GM21717 (cell line): Measurements from ENCODE around the gene PQBP1.
"Not testable (repeated sequence)": the region's sequence is repeated elsewhere in the genome, so short reads cannot be mapped to it uniquely, and the experiment has no call there.

Source experiments
- ATAC-seq: cut with Tn5 transposase; IDR thresholded peaks from one replicate; pipeline ENCODE4 v1.9.1; 2021; ENCODE audit warnings: mild to moderate bottlenecking, moderate library complexity; ENCODE audit not compliant: unreplicated experiment

Gene PQBP1, protein sequence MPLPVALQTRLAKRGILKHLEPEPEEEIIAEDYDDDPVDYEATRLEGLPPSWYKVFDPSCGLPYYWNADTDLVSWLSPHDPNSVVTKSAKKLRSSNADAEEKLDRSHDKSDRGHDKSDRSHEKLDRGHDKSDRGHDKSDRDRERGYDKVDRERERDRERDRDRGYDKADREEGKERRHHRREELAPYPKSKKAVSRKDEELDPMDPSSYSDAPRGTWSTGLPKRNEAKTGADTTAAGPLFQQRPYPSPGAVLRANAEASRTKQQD

DNA sequence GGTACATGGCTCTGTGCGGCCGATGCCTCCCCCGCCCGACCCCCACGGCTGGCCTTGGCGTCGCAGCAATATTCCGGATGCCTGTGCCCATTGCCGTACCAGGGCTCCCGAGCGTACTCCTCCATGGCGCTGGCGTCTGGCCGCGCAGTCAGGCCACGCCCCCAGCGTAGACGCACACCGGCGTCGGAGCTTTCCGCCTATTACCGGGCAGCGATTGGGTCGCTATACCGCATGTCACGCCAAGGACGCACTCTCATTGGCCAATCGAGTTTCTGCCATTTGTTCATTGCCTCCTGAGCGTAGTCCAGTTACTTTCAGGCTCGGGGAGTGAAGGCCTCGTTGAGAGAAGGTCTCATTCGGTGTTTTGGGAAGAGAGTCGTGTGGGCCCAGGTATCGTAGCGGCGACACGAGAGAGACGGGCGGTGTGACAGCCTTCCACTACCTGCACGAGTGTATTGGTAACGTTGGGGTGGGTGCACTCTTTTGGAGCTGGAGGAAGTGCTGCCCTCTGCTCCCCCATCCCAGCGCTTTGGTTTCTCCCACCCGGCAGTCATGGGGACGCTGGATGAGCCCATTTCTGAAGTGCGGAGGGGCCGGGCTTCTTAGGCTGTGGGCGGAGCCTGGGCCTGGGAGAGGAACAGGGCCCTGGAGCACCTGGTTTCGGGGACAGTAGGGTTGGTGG, at the start of gene PQBP1, which contains the start of gene TIMM17B:
PQBP1 (plus strand) TSS at position 306 of the 682 bp plus-strand sequence. CDS start 580 bp downstream, outside the sequence.
TIMM17B (minus strand) TSS at position 144 of the 682 bp plus-strand sequence; CDS start at position 125, 19 bp downstream.
- ATAC-seq, result peak; percentile 82

- no peak for ATAC-seq
Measured at GRCh38 chrX:48848847-48849246, 48.9 kb upstream of the PQBP1 start.

DNA sequence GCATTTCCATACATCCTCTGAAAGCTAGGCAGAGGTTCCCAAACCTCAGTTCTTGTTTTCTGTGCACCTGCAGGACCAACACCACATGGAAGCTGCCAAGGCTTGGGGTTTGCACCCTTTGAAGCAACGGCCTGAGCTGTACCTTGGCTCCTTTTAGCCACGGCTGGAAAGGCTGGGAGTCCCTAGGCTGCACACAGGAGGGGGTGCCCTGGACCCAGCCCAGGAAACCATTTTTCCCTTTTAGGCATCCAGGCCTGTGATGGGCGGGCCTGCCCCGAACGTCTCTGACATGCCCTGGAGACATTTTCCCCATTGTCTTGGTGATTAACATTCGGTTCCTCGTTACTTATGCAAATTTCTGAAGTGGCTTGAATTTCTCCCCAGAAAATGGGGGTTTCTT, 44.9 kb upstream of the PQBP1 start:
- no peak for ATAC-seq

DNA sequence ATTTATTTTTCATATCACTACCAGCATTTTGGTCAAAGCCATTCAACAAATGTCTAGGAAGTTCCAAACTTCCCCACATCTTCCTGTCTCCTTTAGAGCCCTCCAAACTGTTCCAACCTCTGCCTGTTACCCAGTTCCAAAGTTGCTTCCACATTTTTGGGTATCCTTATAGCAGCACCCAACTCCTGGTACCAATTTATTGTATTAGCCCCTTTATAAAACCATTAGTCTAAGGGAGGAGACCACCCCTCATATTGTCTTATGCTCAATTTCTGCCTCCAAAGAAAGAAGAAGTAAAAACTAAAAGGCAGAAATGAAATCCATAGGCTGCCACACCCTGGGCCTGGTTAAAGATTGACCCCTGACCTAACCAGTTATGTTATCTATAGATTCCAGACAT, 44.2 kb upstream of the PQBP1 start:
- ATAC-seq, result not testable (repeated sequence)

DNA sequence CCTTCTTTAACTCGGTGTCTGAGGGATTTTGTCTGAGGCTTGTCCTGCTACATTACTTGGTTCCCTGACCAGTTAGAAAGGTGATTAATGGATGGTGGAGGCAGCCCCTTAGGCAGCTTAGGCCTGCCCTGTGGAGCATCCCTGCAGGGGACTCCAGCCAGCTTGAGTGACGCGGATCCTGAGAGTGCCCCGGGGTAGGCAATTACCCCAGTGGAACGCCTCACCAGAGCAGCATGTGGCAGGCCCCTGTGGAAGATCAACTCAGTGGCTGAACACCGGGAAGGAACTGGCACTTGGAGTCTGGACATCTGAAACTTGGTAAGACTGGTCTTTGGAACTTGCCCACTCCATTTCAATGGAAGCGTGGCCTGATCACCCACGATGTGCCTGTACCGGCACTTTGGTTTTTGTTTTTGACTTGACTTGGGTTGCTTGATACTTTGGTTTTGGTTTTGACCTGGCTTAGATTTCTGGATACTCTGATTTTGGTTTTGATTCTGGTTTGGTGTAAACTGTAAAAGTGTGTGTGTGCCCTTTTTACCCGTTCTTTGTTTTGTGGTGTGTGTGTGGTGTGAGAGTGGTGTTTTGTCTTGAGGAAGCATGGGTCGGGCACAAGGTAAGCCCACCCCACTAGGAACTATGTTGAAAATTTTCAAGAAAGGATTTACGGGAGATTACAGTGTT, 43.5 kb upstream of the PQBP1 start:
- not testable (repeated sequence) for ATAC-seq

DNA sequence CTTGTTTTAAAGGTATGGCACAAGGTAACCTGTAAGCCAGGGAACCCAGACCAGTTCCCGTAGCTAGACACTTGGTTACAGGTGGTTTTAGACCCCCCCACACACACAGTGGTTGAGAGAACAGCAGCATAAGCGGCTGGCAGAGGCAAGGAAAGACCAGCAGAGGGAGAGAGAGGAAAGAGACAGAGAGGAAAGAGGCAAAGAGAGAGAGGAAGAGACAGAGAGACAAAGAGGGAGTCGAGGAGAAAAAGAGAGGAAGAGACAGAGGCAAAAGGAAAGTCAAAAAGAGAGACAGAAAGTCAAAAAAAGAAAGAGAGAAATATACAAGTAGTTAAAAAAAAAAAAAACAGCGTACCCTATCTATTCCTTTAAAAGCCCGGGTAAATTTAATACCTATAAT, 42.8 kb upstream of the PQBP1 start:
- no peak for ATAC-seq

DNA sequence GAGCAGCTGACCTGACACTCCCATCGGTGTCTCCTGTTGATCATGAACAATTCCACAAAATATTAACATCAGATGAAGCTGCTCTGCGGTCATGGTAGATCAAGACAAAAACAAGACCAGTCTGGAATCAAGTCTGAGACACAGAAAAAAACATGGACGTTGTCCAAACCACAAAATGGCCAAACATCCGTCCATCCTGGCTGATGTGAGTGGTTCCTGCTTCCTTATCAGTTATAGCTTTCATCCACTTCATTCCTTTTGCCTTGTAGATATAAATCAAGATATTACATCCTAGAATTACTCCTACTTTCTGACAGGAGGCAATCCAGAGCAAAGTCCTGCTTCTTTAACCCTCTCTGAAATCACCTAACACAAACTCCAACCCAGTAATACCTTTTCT, 33.5 kb upstream of the PQBP1 start:
- ATAC-seq, result no peak

- not testable (repeated sequence) for ATAC-seq
Measured at GRCh38 chrX:48872017-48872416, 25.7 kb upstream of the PQBP1 start.

- ATAC-seq, result not testable (repeated sequence)
Measured at GRCh38 chrX:48876944-48877343, 20.8 kb upstream of the PQBP1 start.

GRCh38 chrX:48883729-48884128, 14.0 kb upstream of the PQBP1 start:
- no peak for ATAC-seq

GRCh38 chrX:48886586-48886985, 11.1 kb upstream of the PQBP1 start:
- not testable (repeated sequence) for ATAC-seq

DNA sequence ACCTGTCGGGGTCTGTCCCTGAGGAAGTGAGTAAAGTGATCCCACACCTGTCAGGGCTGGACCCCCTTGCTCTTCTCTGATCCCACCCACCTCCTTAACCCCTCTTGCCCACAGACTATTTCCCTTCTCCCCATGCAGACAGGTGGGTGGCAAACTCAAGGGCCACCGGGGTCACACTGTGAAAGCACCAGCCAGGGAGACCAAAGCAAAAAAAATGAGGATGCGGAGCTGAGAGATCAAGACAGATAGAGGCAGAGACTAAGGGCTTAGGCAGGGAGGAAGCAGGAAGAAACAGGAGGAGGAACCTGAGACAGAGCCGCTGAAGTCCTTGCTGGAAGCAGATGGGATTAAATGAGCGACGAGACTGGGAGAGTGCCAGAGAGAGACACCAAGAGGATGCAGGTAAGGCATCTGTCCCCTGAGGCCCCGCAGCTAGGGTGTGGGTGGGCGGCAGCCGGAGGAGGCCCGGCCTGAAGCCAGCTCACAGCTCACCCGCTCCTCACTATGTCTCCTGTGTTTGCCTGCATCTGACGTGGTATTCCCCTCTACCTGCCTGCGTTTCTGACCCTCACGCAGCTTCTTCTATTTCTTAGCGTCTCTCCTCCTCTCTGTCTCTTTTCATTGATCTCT, 7.3 kb upstream of the PQBP1 start:
- ATAC-seq, result peak; percentile 8

GRCh38 chrX:48890934-48891401, 6.8 kb upstream of the PQBP1 start:
- ATAC-seq, result peak; percentile 46

DNA sequence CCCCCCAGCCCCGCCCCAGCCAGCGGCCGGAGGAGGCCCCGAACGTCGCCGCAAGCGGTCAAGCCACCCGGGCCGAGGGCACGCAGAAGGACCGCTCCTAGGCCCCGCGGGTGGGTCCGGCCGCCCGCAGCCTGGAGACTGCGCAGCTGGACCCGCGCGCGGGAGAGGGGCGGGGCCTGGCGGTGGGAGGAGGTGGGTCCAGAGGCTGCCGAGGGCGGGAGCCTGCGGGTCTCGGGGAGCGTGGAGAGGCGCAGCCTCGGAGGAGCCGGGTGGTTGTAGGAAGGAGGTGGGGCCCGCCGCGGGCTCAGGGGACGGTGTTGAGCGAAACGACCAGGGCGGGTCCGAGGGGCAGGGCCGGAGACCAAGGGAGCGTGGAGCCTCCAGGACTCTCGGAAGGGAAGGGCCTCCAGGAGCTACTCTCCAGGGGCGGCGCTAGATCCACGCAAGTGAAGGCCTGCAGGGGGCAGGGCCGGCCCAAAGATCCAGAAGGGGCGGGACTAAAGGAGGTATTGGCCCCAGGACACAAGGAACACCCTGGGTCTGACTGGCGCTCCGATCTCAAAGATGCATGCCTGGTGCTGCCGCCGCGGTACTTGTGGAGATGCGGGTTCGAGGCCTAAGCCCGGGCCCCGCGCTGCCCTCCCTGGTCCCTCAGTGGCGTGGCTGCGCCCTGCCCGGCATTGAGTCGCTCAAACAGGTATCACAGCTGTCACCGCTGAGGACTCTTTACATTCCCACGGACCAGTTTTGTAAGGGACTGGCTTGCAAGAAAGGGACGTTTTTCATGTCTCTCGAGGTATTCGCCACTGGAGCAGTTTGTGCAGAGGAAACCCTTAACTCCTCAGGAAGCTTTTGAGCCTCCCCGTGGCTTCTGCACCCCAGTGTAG, 6.1 kb upstream of the PQBP1 start:
- peak; percentile 75 for ATAC-seq

DNA sequence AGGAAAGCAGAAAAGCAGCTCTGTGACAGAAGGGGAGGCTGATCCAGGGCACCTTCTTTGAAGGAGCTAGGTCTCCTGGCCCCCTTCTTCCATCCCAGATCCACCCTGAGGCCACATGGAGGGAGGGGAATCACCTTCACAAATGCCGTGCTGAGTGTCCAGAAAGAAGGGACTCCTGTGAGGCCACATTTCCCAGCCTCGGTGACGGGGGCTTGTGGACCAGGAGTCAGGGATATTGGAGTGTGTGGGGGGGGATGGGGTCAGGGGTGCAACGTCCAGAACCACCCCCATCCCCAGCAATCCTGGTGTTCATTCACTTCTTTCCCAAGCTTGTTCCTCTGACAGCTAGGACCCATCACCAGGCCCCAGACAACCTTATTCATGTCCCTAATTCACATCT, 4.8 kb upstream of the PQBP1 start:
- no peak for ATAC-seq

DNA sequence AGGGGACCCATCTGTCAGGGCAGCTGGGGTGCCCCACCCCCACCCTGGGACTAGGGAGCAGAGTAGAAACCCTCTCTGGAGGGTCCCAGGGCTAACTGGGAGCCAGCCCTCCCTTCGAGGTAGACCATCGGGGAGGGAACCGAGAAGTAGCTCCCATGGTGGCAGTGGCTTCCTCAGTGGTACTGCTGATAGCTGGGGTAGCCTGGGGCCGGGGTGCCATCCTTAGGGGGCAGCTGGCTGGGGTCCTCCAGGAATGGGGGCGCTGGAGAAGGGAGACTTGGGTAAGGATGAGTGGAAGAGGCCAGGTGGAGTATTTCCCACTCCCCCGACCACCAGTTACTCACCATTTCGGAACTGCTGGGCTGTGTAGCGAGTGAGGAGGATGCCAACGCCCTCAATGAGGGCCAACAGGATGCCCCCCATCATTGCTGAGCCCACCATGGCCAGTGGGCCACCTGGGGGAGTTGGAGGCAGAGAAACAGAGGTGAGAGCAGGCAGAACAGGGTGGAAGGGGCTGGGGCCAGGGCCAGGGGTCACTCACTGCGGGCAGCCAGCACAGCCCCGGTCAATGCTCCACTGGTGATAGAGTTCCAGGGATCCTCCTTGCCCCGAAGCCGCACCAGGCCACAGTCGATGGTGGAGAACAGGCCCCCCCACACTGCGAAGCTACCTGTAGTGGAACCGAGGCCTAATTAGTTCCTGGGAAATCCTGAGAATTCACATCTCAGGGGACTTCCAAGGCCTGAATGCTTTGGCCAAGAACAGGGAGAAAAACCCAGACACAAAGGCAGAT, 4.0 kb upstream of the PQBP1 start:
- ATAC-seq, result no peak

DNA sequence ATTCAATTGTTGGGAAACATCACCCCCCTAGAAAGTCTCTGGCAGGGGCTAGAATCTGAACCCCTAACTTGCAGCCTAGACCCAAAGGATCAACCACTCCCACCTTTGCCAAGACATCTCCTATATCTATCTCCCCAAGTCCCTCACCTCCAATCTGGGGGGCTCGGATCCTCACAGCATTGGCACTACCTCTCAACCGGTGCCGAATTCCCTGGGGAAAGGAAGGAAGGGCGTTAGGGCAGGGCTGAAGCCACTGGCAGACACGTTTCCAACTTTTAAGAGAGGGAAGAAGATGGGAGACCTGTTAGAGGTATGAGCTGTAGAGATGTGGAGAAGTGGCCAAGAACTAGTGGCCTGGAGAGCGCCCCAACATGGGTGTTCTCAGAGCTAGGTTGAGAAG, 2.8 kb upstream of the PQBP1 start:
- ATAC-seq, result no peak

- ATAC-seq, result no peak
Measured at GRCh38 chrX:48896611-48897011, 1.1 kb upstream of the PQBP1 start.

- ATAC-seq, result peak; percentile 18
Measured at GRCh38 chrX:48897157-48897624, 539 bp upstream of the PQBP1 start.
